HG03039 (cell line): ENCODE data around the gene HSPA9.
"Not testable (repeated sequence)": the region's sequence is repeated elsewhere in the genome, so short reads cannot be mapped to it uniquely, and the experiment has no call there.

Experiments
- ATAC-seq: cut with Tn5 transposase; IDR thresholded peaks from one replicate; pipeline ENCODE4 v1.9.1; 2021; ENCODE audit warnings: mild to moderate bottlenecking, moderate library complexity; ENCODE audit not compliant: unreplicated experiment

The HSPA9 gene

DNA sequence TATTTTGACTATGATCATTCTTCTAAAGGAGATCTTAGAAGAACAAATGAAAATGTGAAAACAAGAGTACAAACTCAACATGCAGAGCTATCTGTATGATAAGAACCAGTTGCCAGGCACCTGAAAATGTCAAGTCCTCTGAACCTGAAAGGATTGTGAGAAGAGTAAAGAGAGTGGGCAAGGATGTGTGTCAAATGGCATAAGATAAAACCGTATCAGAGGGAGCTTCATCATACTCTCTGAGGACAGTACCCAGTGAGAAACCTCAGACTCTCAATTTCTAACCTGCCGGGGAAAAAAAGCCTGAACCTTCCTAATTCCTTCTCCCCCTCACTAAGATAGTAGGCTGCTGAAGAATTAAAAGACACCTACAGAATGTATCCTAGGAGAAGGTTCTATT is 39.0 kb downstream of the HSPA9 start:
- ATAC-seq = no peak

DNA sequence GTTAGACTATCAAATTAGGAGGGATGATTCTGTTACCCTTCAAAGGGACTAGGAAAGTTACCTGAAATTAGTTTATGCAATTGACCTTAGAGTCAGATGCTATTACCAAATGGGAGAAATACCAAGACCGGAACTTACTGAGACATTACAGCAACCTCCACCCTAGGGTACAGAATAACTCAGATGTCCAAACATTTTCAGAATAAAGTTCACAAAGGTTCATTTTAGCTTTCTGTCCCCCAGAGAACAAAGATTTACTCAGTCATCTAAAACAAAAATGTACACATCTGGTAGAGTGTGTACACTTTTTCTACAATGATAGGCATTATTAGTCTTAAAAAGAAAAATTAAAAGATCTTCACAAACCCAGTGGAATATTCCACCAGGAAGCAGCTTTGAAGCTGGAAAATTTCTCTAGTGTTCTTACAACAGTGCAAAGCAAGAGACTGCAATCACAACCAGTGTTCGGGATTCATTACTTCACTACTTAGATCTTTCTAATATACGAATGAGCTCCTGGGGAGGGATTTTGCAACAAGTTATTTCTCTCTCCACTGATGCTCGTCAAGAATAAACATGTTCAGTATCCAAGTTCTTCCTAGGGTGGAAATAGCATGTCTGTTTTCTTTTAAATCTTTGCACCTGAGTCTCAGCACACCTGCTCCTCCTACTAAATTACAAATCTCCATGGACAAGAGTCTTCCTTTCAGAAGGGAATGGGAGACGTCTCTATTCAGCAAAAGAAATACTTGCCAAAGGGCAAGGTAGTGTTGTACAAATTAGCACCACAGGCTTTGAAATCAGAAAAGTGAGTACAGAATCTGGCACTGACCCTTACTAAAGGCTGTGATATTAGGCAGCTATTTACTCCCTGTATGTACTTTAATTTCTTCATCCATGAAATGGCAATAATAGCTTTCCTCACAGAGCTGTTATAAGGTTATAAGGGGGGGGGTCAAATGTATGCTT is 40.9 kb downstream of the HSPA9 start:
- ATAC-seq = no peak

DNA sequence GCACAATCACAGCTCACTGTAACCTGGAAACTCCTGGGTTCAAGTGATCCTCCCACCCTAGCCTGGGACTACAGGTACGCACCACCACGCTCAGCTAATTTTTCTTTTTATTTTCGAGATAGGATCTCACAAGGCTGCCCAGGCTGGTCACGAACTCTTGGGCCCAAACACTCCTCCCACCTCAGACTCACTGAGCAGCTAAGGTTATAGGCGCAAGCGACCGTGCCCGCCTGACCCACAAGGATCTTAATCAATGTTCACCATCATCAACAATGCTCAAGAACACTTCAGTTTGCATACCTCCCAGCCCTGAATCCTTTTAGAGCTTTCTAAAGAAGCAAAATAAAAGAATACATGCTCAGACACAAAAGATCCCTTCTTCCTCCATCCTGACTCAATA is 45.4 kb downstream of the HSPA9 start:
- no peak for ATAC-seq

- ATAC-seq = no peak
Observed at GRCh38 chr5:138528744-138529469, 46.3 kb downstream of the HSPA9 start.

GRCh38 chr5:138528208-138528607 is 47.0 kb downstream of the HSPA9 start:
- ATAC-seq = no peak

DNA sequence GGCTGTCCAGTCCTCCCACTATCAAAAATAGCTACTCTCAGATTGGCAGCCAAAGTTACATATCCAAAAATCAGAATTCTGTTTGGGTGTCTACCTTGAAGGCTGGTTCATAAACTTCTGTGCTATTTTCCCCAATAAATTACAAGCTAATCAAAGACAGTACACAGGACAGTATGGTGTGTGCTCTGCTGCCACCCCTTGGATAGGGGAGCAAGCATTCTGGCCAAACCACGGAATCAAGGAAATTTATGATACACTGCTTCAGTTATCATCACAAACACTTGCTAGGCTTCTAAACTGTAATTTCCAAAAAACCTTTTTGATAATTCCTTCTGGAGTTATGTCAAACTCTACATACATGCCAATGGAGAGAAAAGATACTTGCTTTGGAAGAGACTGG is 48.0 kb downstream of the HSPA9 start:
- ATAC-seq = no peak

DNA sequence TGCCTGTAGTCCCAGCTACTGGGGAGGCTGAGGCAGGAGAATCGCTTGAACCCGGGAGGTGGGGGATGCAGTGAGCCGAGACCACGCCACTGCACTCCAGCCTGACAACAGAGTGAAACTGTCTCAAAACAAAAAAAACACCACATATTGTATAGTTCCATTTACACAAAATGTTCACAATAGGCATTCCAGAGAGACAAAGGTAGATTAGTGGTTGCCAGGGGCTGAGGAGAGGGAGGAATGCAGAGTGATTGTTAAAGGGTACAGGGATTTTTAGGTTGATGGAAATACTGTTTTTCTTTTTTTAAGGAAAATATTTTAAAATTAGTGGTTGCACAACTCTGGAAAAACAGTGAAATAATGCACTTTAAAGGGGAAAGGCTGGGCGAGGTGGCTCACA is 51.8 kb downstream of the HSPA9 start:
- ATAC-seq = no peak

DNA sequence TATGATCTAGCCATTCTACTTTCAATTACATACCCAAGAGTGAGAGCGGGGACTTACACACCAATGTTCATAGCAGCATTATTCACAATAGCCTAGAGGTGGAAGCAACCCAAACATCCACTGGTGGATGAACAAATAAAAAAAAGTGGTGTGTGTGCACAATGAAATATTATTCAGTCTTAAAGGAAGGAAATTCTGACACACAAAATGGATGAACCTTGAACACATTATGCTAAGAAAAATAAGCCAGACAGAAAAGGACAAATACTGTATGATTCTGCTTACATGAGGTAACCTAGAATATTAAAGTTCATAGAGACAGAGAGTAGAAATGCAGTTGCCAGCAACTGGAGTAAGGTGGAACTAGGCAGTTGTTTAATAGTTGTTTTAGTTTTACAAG is 54.2 kb downstream of the HSPA9 start:
- ATAC-seq = no peak

- ATAC-seq = no peak
Observed at GRCh38 chr5:138517437-138517836, 57.8 kb downstream of the HSPA9 start.

DNA sequence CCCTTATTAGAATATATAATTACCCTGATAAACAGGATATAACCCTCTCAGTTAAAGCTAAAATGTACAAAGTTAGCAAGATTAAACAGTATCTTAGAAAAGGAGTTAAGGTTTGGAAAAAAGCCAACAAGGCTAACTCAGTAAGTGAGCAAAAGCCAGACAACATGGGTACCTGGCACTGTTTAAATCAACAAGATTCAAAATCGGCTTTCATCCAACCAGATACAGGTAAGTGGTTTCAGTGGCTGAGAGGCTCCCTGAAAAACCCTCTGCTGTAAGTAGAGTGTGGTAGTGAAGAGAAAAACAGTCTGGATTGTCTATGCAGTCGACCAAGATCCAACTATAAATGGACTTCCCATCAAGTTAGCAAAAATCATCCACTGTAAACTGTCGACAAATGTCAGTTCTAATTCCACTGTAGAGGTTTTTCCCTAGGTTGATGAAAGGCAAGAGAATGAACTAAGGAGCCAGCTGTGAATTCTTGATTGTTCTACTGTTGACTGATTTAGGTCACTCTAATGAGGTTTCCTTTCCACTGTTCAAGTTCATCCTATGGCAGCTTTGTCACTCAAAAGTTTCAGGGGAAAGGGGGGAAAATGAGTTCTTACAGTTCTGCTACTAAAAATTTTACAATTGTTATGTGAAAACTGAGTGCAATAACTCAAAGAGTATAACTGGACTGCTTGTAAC is 59.5 kb downstream of the HSPA9 start:
- ATAC-seq = no peak

- no peak for ATAC-seq
Observed at GRCh38 chr5:138514021-138514420, 61.2 kb downstream of the HSPA9 start.

DNA sequence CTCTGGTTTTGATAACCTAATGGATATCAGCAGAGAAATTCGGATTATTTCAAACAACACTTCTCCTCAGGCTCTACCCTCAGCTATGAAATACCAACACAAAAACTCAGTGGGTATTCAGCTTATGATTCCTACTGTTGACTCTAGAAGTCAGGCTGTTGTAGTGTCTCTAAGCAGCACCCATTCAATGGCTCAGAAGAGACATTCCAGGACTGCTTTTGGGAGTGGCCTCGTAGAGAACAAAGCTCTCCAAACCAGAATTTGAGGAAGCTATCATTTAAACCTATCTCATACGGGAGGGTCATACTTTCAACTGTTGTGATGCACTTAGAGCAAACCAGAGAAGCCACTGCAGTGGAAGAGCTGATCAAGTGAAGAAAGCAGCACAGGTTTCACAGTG is 66.2 kb downstream of the HSPA9 start:
- ATAC-seq = no peak

- ATAC-seq = not testable (repeated sequence)
Observed at GRCh38 chr5:138507485-138507884, 67.7 kb downstream of the HSPA9 start.

DNA sequence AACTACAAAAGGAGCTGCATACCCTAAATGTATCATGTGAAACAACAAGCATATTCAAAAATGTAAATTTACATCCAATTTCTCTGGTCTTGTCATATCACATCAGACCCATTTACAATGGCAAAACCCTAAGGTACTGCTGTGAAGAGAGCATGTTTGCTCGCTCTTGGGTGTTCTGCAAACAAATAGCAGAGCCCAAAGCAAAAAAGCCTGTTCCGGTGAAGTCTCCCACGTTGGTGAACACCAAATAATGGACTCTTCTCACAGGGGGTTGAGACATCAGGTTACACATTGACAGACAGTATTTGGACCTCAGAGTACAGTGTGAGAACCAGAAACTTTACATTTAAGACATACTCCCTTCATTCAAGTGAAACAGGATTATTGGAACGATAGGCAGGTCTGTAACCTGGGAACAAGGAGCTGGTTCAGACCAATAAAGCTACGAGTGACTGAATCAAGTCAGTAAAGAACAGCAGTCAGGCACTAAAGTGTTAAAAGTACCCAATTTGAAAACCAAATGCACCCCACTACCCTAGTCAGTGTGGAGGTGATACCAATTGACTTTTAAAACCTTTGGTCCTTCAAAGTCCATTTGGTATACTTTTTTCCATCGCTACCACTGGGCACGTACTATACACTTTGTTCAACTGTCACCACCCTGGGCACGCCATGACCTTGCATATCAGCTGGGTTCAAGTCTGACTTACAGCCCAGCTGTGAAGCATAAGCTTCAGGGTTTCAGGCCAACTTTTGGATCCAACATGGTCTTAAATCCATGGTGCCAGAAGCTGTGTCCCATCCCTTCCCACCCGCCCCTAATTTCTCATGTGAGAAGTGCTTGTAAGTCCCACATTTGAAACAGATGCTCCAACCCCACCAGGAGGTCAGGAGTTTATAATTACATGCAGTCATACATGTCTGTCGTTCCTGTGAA is 68.6 kb downstream of the HSPA9 start:
- ATAC-seq = no peak

DNA sequence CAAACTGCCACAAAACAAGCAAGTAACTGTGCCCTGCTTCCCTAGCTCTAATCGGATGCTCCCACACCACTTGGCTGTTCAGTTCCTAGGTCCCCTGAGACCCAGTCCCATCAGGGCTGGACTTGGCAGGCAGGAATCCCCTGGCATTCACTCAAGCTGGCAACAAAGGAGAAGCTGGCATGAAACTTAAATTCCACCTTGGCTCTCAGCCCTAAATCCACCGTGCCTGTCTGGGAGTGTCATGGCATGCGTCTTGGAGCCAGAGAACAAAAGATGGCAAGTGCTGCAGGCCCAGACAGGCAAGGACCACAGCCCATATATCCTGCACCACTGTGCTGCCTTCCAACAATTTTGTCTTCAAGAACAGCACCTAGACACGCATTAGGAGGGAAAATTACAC is 70.4 kb downstream of the HSPA9 start:
- no peak for ATAC-seq
